HCT116 (cell line): Measurements from ENCODE around the gene EFR3B. TPM values are rescaled to one million over a fixed set of nuclear protein-coding genes. Genes with fewer than 3 reads are reported as not detected.

ENCODE experiments used
- ATAC-seq: fragments of 200-7000 bp; cut with Tn5 transposase; 2 replicates; pipeline ENCODE4 v1.9.1; 2020; ENCODE audit warnings: mild to moderate bottlenecking, moderate library complexity
- BruUV-seq: library from RNA; stranded (reverse); fragments of 400-500 nt; replicated peaks from 2 replicates; lab custom pipeline; 2021; lab: Mats Ljungman, UMichigan
- CTCF ChIA-PET: fragments of 300-600 bp; sonication (Branson Sonifier 250); formaldehyde crosslinking; loops from one replicate; lab custom pipeline; 2021; ENCODE audit warnings: antibody characterized with exemption; lab: Charles Lee
- POLR2A ChIA-PET: fragments of 300-600, 350-600 bp; sonication (Branson Sonifier 250); formaldehyde crosslinking; loops from one replicate; lab custom pipeline; 2021; ENCODE audit warnings: antibody characterized with exemption; lab: Charles Lee
- RAD21 ChIA-PET, 2 experiments: fragments of 300-600 bp; sonication (Branson Sonifier 250); formaldehyde crosslinking; loops; one replicate each; lab custom pipeline; 2023; ENCODE audit warnings: low total read pairs in 2 of 2; ENCODE audit not compliant: uncharacterized antibody in 2 of 2, unreplicated experiment in 2 of 2, low non-redundant PET in 1 of 2; lab: Charles Lee
- DNase-seq: peaks from one replicate; pipeline ENCODE4 v3.0.0-alpha.2; 2010; ENCODE audit warnings: low read depth, low spot score
- H2AFZ ChIP-seq: fragments of 200-600 bp; shearing (Covaris generic), sonication (generic); 2 replicates; pipeline ENCODE4 v1.6.1; 2017; ENCODE audit warnings: low read depth, mixed run types, mixed read lengths, antibody characterized with exemption, low read length; ENCODE audit not compliant: poor library complexity, severe bottlenecking
- H3K27ac ChIP-seq: 2 replicates; pipeline ENCODE4 v1.5.1; 2012; ENCODE audit warnings: low read depth, low read length
- H3K27me3 ChIP-seq: fragments of 200-600 bp; sonication (generic); 2 replicates; pipeline ENCODE4 v1.6.1; 2016; ENCODE audit warnings: mixed run types, low read length, mixed read lengths; ENCODE audit not compliant: insufficient read depth
- H3K36me3 ChIP-seq, 2 experiments: fragments of 200-500 bp in 1 of 2; fragments of 200-600 bp in 1 of 2; sonication (Bioruptor generic) in 1 of 2; sonication (generic) in 1 of 2; 2 replicates each; pipeline versions ENCODE4 v1.5.1 to v1.6.1; 2014 to 2016; ENCODE audit warnings: low read length in 2 of 2, inconsistent platforms in 1 of 2, mixed read lengths in 1 of 2, mixed run types in 1 of 2; ENCODE audit not compliant: insufficient read depth in 2 of 2, control insufficient read depth in 1 of 2
- H3K4me1 ChIP-seq, 2 experiments: fragments of 200-600 bp in 1 of 2; sonication (generic) in 1 of 2; 2 replicates each; pipeline versions ENCODE4 v1.5.1 to v1.6.1; 2012 to 2017; ENCODE audit warnings: low read length in 2 of 2, inconsistent platforms in 1 of 2, mild to moderate bottlenecking in 1 of 2, mixed read lengths in 1 of 2, mixed run types in 1 of 2, moderate library complexity in 1 of 2; ENCODE audit not compliant: insufficient read depth in 2 of 2, control insufficient read depth in 1 of 2
- H3K4me2 ChIP-seq: fragments of 200-600 bp; sonication (generic); 2 replicates; pipeline ENCODE4 v1.6.1; 2017; ENCODE audit warnings: mixed run types, low read length, mixed read lengths
- H3K4me3 ChIP-seq, 2 experiments: fragments of 200-600 bp in 1 of 2; sonication (generic) in 1 of 2; replicated peaks in 1 of 2; 2 replicates each; pipeline ENCODE4 v1.5.1; 2011 to 2016; ENCODE audit warnings: low read length in 2 of 2, control low read depth in 1 of 2, low read depth in 1 of 2, mild to moderate bottlenecking in 1 of 2, mixed read lengths in 1 of 2, mixed run types in 1 of 2
- H3K79me2 ChIP-seq: fragments of 200-600 bp; sonication (generic); 2 replicates; pipeline ENCODE4 v1.6.1; 2017; ENCODE audit warnings: mild to moderate bottlenecking, mixed run types, low read length, moderate library complexity, mixed read lengths; ENCODE audit not compliant: insufficient read depth
- H3K9ac ChIP-seq: fragments of 200-600 bp; sonication (generic); 2 replicates; pipeline ENCODE4 v1.6.1; 2016; ENCODE audit warnings: low read length, mixed read lengths
- H3K9me2 ChIP-seq: fragments of 200-600 bp; sonication (generic), shearing (Covaris generic); 2 replicates; pipeline ENCODE4 v1.6.1; 2017; ENCODE audit warnings: mixed run types, mild to moderate bottlenecking, moderate library complexity; ENCODE audit not compliant: insufficient read depth
- H3K9me3 ChIP-seq, 2 experiments: fragments of 200-500 bp in 1 of 2; fragments of 200-600 bp in 1 of 2; sonication (Bioruptor generic) in 1 of 2; sonication (generic) in 1 of 2; 2 replicates each; pipeline ENCODE4 v1.6.1; 2014 to 2017; ENCODE audit warnings: low read length in 2 of 2, mixed read lengths in 2 of 2, inconsistent platforms in 1 of 2, low read depth in 1 of 2, mild to moderate bottlenecking in 1 of 2, mixed run types in 1 of 2, moderate library complexity in 1 of 2; ENCODE audit not compliant: control insufficient read depth in 1 of 2, insufficient read depth in 1 of 2
- H4K20me1 ChIP-seq: fragments of 200-600 bp; sonication (generic), shearing (Covaris generic); 2 replicates; pipeline ENCODE4 v1.6.1; 2017; ENCODE audit warnings: mixed run types, mild to moderate bottlenecking, moderate library complexity; ENCODE audit not compliant: insufficient read depth
- ATF3 ChIP-seq: IDR thresholded peaks from 2 replicates; pipeline ENCODE4 v1.6.1; 2012
- CEBPB ChIP-seq: IDR thresholded peaks from 2 replicates; pipeline ENCODE4 v1.6.1; 2012; ENCODE audit warnings: low read depth
- ELF1 ChIP-seq: IDR thresholded peaks from 2 replicates; pipeline ENCODE4 v1.6.1; 2012; ENCODE audit warnings: low read depth, borderline replicate concordance
- FOSL1 ChIP-seq: IDR thresholded peaks from 2 replicates; pipeline ENCODE4 v1.6.1; 2012; ENCODE audit warnings: low read depth
- JUND ChIP-seq: IDR thresholded peaks from 2 replicates; pipeline ENCODE4 v1.6.1; 2012
- MAX ChIP-seq: IDR thresholded peaks from 2 replicates; pipeline ENCODE4 v1.6.1; 2012
- RAD21 ChIP-seq: IDR thresholded peaks from 2 replicates; pipeline ENCODE4 v1.6.1; 2012; ENCODE audit warnings: low read depth, mild to moderate bottlenecking
- SP1 ChIP-seq: IDR thresholded peaks from 2 replicates; pipeline ENCODE4 v1.6.1; 2012; ENCODE audit warnings: low read depth
- YY1 ChIP-seq: IDR thresholded peaks from 2 replicates; pipeline ENCODE4 v1.6.1; 2011; ENCODE audit warnings: low read length, low read depth, moderate library complexity, mild to moderate bottlenecking; ENCODE audit not compliant: insufficient replicate concordance; ENCODE audit errors: extremely low read depth
- intact Hi-C: fragments of 100-400 bp; cut with micrococcal nuclease; formaldehyde crosslinking; loops from 2 replicates; pipeline ENCODE4 v1.10.0; 2022
- total RNA-seq: library from RNA; stranded (reverse); gene quantifications from one replicate; pipeline ENCODE4 v1.2.1, GENCODE V29; 2021; ENCODE audit not compliant: unreplicated experiment

EFR3B gene
- total RNA-seq, 1 experiment from 2014 or later, result 0.96 TPM

- BruUV-seq, result no TSS peak
- TF ChIP-seq MAX (no peak), ELF1 (no peak), ATF3 (no peak), FOSL1 (no peak), YY1 (no peak), JUND (no peak), SP1 (no peak), CEBPB (no peak), RAD21 (no peak)
- TF ChIP-seq, all 23 proteins: peak for 0
- POLR2A ChIA-PET, result no interaction called here
- Histone ChIP-seq H3K4me2 (no peak overlapping the region), H3K9ac (no peak overlapping the region), H3K9me3 (no peaks in the 10 kb centered on the region), H3K9me2 (no peaks in the 10 kb centered on the region), H2AFZ (no peak overlapping the region), H3K27ac (no peak overlapping the region), H4K20me1 (no peaks in the 10 kb centered on the region), H3K79me2 (no peaks in the 10 kb centered on the region), H3K27me3 (no peaks in the 10 kb centered on the region), H3K4me3 (no peak overlapping the region), H3K36me3 (no peaks in the 10 kb centered on the region), H3K4me1 (no peaks in the 10 kb centered on the region)
- RAD21 ChIA-PET, result no interaction called here
- CTCF ChIA-PET, result no interaction called here
- ATAC-seq (no peak), DNase-seq (no peak)
- intact Hi-C loops, result no loop called here
Measured at GRCh38 chr2:25207078-25207545, 165.2 kb downstream of the EFR3B start.

Other genes starting within 250 kb of the EFR3B start
- gene PTRHD1, start 248.7 kb upstream of the EFR3B start, total RNA-seq, result 24.3 TPM
- 27.9 TPM for gene CENPO, start 248.7 kb upstream of the EFR3B start, total RNA-seq
- 71.1 TPM for gene ADCY3, start 121.8 kb upstream of the EFR3B start, total RNA-seq
- 4.6 TPM for gene DNAJC27, start 70.1 kb upstream of the EFR3B start, total RNA-seq
- gene POMC, start 126.5 kb downstream of the EFR3B start, total RNA-seq, result not detected